ENCODE measurements around the gene MALRD1.
A peak's percentile ranks its signal among the peaks of the same experiment; 100 is the strongest.

Gene MALRD1

GRCh38 chr10:19048489-19048888, at the start of gene MALRD1:
TSS of gene MALRD1 (plus strand) at chr10:19048801. CDS start at chr10:19048939, 138 bp downstream.
- no peak for DNase-seq

GRCh38 chr10:19003341-19003740, 45.3 kb upstream of the MALRD1 start:
- peak; percentile 10 for DNase-seq

GRCh38 chr10:19012111-19012510, 36.5 kb upstream of the MALRD1 start:
- DNase-seq: no peak

- DNase-seq: no peak
Observed at GRCh38 chr10:19014034-19014433, 34.6 kb upstream of the MALRD1 start.

GRCh38 chr10:19014498-19014897, 34.1 kb upstream of the MALRD1 start:
- DNase-seq: no peak

- no peak for DNase-seq
Observed at GRCh38 chr10:19017116-19017890, 31.3 kb upstream of the MALRD1 start.

- DNase-seq: no peak
Observed at GRCh38 chr10:19021162-19021561, 27.4 kb upstream of the MALRD1 start.

- peak; percentile 45 for DNase-seq
Observed at GRCh38 chr10:19024611-19025010, 24.0 kb upstream of the MALRD1 start.

GRCh38 chr10:19031763-19032162, 16.8 kb upstream of the MALRD1 start:
- DNase-seq: no peak

GRCh38 chr10:19033741-19034140, 14.9 kb upstream of the MALRD1 start:
- no peak for DNase-seq

GRCh38 chr10:19041171-19041570, 7.4 kb upstream of the MALRD1 start:
- DNase-seq: no peak

- DNase-seq: no peak
Observed at GRCh38 chr10:19043431-19043830, 5.2 kb upstream of the MALRD1 start.

GRCh38 chr10:19046679-19047078, 1.9 kb upstream of the MALRD1 start:
- DNase-seq: no peak

GRCh38 chr10:19048891-19049290, 290 bp downstream of the MALRD1 start:
- no peak for DNase-seq

- DNase-seq: no peak
Observed at GRCh38 chr10:19049567-19049966, 966 bp downstream of the MALRD1 start.

GRCh38 chr10:19054289-19054835, 5.8 kb downstream of the MALRD1 start:
- DNase-seq: no peak

- no peak for DNase-seq
Observed at GRCh38 chr10:19058046-19058445, 9.4 kb downstream of the MALRD1 start.

GRCh38 chr10:19063986-19064385, 15.4 kb downstream of the MALRD1 start:
- DNase-seq: no peak

- no peak for DNase-seq
Observed at GRCh38 chr10:19071946-19072345, 23.3 kb downstream of the MALRD1 start.

GRCh38 chr10:19077276-19077675, 28.7 kb downstream of the MALRD1 start:
- DNase-seq: no peak

GRCh38 chr10:19096501-19097073, 48.0 kb downstream of the MALRD1 start:
- DNase-seq: no peak

GRCh38 chr10:19097151-19097550, 48.5 kb downstream of the MALRD1 start:
- no peak for DNase-seq

GRCh38 chr10:19098803-19099202, 50.2 kb downstream of the MALRD1 start:
- DNase-seq: no peak

- DNase-seq: no peak
Observed at GRCh38 chr10:19107406-19107805, 58.8 kb downstream of the MALRD1 start.
